Measurements from ENCODE around the gene TNIP2. TPM values are rescaled to one million over a fixed set of nuclear protein-coding genes. Genes with fewer than 3 reads are reported as not detected.
"Not testable (repeated sequence)": the region's sequence is repeated elsewhere in the genome, so short reads cannot be mapped to it uniquely, and the experiment has no call there.

Gene TNIP2
- polyA plus RNA-seq, 2 donors, result 29.3 to 29.7 TPM

GRCh38 chr4:2745981-2746806 is 9.9 kb downstream of the TNIP2 start:
- no peaks in the 10 kb centered on the region for H3K27me3 ChIP-seq (ENCODE audit: control insufficient read depth in 1 of 2, insufficient read depth in 2 of 2, low read length in 2 of 2)
- H3K36me3 ChIP-seq (ENCODE audit: control insufficient read depth in 2 of 2, insufficient read depth in 2 of 2, low read length in 1 of 2), result peaks cover 21 to 47% of the 10 kb centered on the region in 2 donors
- H3K4me3 ChIP-seq (ENCODE audit: low read depth in 1 of 2, low read length in 2 of 2), result no peak overlapping the region
- 49 to 63% methylated on average over 21 of the region's 21 CpGs for WGBS, 2 donors
- peaks cover 13 to 32% of the 10 kb centered on the region in 2 donors for H3K4me1 ChIP-seq (ENCODE audit: control insufficient read depth in 2 of 2, insufficient read depth in 2 of 2, low read length in 1 of 2)
- no peaks in the 10 kb centered on the region for H3K9me3 ChIP-seq (ENCODE audit: control insufficient read depth in 2 of 2, insufficient read depth in 1 of 2, low read depth in 1 of 2, low read length in 1 of 2)
- peak overlapping the region; percentile 73 to 89 for H3K27ac ChIP-seq (ENCODE audit: low read depth in 2 of 2, low read length in 1 of 2)

- Histone ChIP-seq H3K4me1 (ENCODE audit: control insufficient read depth in 2 of 2, insufficient read depth in 2 of 2, low read length in 1 of 2) (peaks cover 13 to 28% of the 10 kb centered on the region in 2 donors), H3K4me3 (ENCODE audit: low read depth in 1 of 2, low read length in 2 of 2) (no peak overlapping the region), H3K27ac (ENCODE audit: low read depth in 2 of 2, low read length in 1 of 2) (peak overlapping the region; percentile 48 to 89), H3K36me3 (ENCODE audit: control insufficient read depth in 2 of 2, insufficient read depth in 2 of 2, low read length in 1 of 2) (peaks cover 21 to 45% of the 10 kb centered on the region in 2 donors), H3K9me3 (ENCODE audit: control insufficient read depth in 2 of 2, insufficient read depth in 1 of 2, low read depth in 1 of 2, low read length in 1 of 2) (no peaks in the 10 kb centered on the region), H3K27me3 (ENCODE audit: control insufficient read depth in 1 of 2, insufficient read depth in 2 of 2, low read length in 2 of 2) (no peaks in the 10 kb centered on the region)
- 87 to 94% methylated on average over 5 of the region's 5 CpGs for WGBS, 2 donors
These were observed 10.6 kb downstream of the TNIP2 start for GRCh38 chr4:2745516-2745915.

GRCh38 chr4:2744576-2745270 is 11.4 kb downstream of the TNIP2 start:
- Histone ChIP-seq H3K4me3 (ENCODE audit: low read depth in 1 of 2, low read length in 2 of 2) (no peak overlapping the region), H3K36me3 (ENCODE audit: control insufficient read depth in 2 of 2, insufficient read depth in 2 of 2, low read length in 1 of 2) (peaks cover 21 to 43% of the 10 kb centered on the region in 2 donors), H3K27ac (ENCODE audit: low read depth in 2 of 2, low read length in 1 of 2) (peak overlapping the region; percentile 36 to 87), H3K27me3 (ENCODE audit: control insufficient read depth in 1 of 2, insufficient read depth in 2 of 2, low read length in 2 of 2) (no peaks in the 10 kb centered on the region), H3K9me3 (ENCODE audit: control insufficient read depth in 2 of 2, insufficient read depth in 1 of 2, low read depth in 1 of 2, low read length in 1 of 2) (no peaks in the 10 kb centered on the region), H3K4me1 (ENCODE audit: control insufficient read depth in 2 of 2, insufficient read depth in 2 of 2, low read length in 1 of 2) (peaks cover 13 to 28% of the 10 kb centered on the region in 2 donors)
- 91% methylated on average over 28 of the region's 28 CpGs for WGBS, 2 donors

GRCh38 chr4:2743518-2744445 is 12.4 kb downstream of the TNIP2 start:
- WGBS, 2 donors, result 72 to 78% methylated on average over 21 of the region's 21 CpGs
- Histone ChIP-seq H3K27me3 (ENCODE audit: control insufficient read depth in 1 of 2, insufficient read depth in 2 of 2, low read length in 2 of 2) (no peaks in the 10 kb centered on the region), H3K4me1 (ENCODE audit: control insufficient read depth in 2 of 2, insufficient read depth in 2 of 2, low read length in 1 of 2) (peaks cover 13 to 28% of the 10 kb centered on the region in 2 donors), H3K9me3 (ENCODE audit: control insufficient read depth in 2 of 2, insufficient read depth in 1 of 2, low read depth in 1 of 2, low read length in 1 of 2) (peaks cover 0 to under 1% of the 10 kb centered on the region in 2 donors), H3K36me3 (ENCODE audit: control insufficient read depth in 2 of 2, insufficient read depth in 2 of 2, low read length in 1 of 2) (peaks cover 21 to 43% of the 10 kb centered on the region in 2 donors), H3K4me3 (ENCODE audit: low read depth in 1 of 2, low read length in 2 of 2) (no peak overlapping the region), H3K27ac (ENCODE audit: low read depth in 2 of 2, low read length in 1 of 2) (peak overlapping the region; percentile 51 to 87)

- Histone ChIP-seq H3K4me3 (ENCODE audit: low read depth in 1 of 2, low read length in 2 of 2) (no peak overlapping the region), H3K27ac (ENCODE audit: low read depth in 2 of 2, low read length in 1 of 2) (peak overlapping the region in 1 of 2 donors; percentile 74), H3K27me3 (ENCODE audit: control insufficient read depth in 1 of 2, insufficient read depth in 2 of 2, low read length in 2 of 2) (no peaks in the 10 kb centered on the region), H3K9me3 (ENCODE audit: control insufficient read depth in 2 of 2, insufficient read depth in 1 of 2, low read depth in 1 of 2, low read length in 1 of 2) (peaks cover 0 to 2% of the 10 kb centered on the region in 2 donors), H3K4me1 (ENCODE audit: control insufficient read depth in 2 of 2, insufficient read depth in 2 of 2, low read length in 1 of 2) (peaks cover 13 to 28% of the 10 kb centered on the region in 2 donors), H3K36me3 (ENCODE audit: control insufficient read depth in 2 of 2, insufficient read depth in 2 of 2, low read length in 1 of 2) (peaks cover 21 to 43% of the 10 kb centered on the region in 2 donors)
- WGBS, 2 donors, result 73 to 79% methylated on average over 6 of the region's 6 CpGs
These were observed 13.2 kb downstream of the TNIP2 start for GRCh38 chr4:2742823-2743517.

- Histone ChIP-seq H3K36me3 (ENCODE audit: control insufficient read depth in 2 of 2, insufficient read depth in 2 of 2, low read length in 1 of 2) (peaks cover 20 to 38% of the 10 kb centered on the region in 2 donors), H3K9me3 (ENCODE audit: control insufficient read depth in 2 of 2, insufficient read depth in 1 of 2, low read depth in 1 of 2, low read length in 1 of 2) (peaks cover 0 to 2% of the 10 kb centered on the region in 2 donors), H3K4me1 (ENCODE audit: control insufficient read depth in 2 of 2, insufficient read depth in 2 of 2, low read length in 1 of 2) (peaks cover 13 to 28% of the 10 kb centered on the region in 2 donors), H3K27me3 (ENCODE audit: control insufficient read depth in 1 of 2, insufficient read depth in 2 of 2, low read length in 2 of 2) (no peaks in the 10 kb centered on the region), H3K27ac (ENCODE audit: low read depth in 2 of 2, low read length in 1 of 2) (no peak overlapping the region), H3K4me3 (ENCODE audit: low read depth in 1 of 2, low read length in 2 of 2) (no peak overlapping the region)
- WGBS, 2 donors, result 88 to 91% methylated on average over 27 of the region's 27 CpGs
These were observed 13.9 kb downstream of the TNIP2 start for GRCh38 chr4:2742081-2742822.

- Histone ChIP-seq H3K4me3 (ENCODE audit: low read depth in 1 of 2, low read length in 2 of 2) (no peak overlapping the region), H3K9me3 (ENCODE audit: control insufficient read depth in 2 of 2, insufficient read depth in 1 of 2, low read depth in 1 of 2, low read length in 1 of 2) (peaks cover 0 to 2% of the 10 kb centered on the region in 2 donors), H3K27me3 (ENCODE audit: control insufficient read depth in 1 of 2, insufficient read depth in 2 of 2, low read length in 2 of 2) (no peaks in the 10 kb centered on the region), H3K36me3 (ENCODE audit: control insufficient read depth in 2 of 2, insufficient read depth in 2 of 2, low read length in 1 of 2) (peaks cover 16 to 32% of the 10 kb centered on the region in 2 donors), H3K27ac (ENCODE audit: low read depth in 2 of 2, low read length in 1 of 2) (no peak overlapping the region), H3K4me1 (ENCODE audit: control insufficient read depth in 2 of 2, insufficient read depth in 2 of 2, low read length in 1 of 2) (peaks cover 9 to 23% of the 10 kb centered on the region in 2 donors)
- WGBS, 2 donors, result 83 to 86% methylated on average over 9 of the region's 9 CpGs
These were observed 14.5 kb downstream of the TNIP2 start for GRCh38 chr4:2741626-2742025.

- not testable (repeated sequence) for H3K27ac ChIP-seq (ENCODE audit: low read depth in 2 of 2, low read length in 1 of 2); H3K4me1 ChIP-seq (ENCODE audit: control insufficient read depth in 2 of 2, insufficient read depth in 2 of 2, low read length in 1 of 2); H3K4me3 ChIP-seq (ENCODE audit: low read depth in 1 of 2, low read length in 2 of 2); H3K9me3 ChIP-seq (ENCODE audit: control insufficient read depth in 2 of 2, insufficient read depth in 1 of 2, low read depth in 1 of 2, low read length in 1 of 2); H3K27me3 ChIP-seq (ENCODE audit: control insufficient read depth in 1 of 2, insufficient read depth in 2 of 2, low read length in 2 of 2)
- H3K36me3 ChIP-seq (ENCODE audit: control insufficient read depth in 2 of 2, insufficient read depth in 2 of 2, low read length in 1 of 2), result peaks cover 6 to 21% of the 10 kb centered on the region in 2 donors
- WGBS, 2 donors, result 97 to 100% methylated on average over 2 of the region's 2 CpGs
These were observed 17.8 kb downstream of the TNIP2 start for GRCh38 chr4:2738296-2738695.

Data from esophagus (tissue), 2 donors.